ACC112 (cell line): ENCODE data around the gene PIK3CG.

Experiments
- H2AFZ ChIP-seq: fragments of 200-600 bp; sonication (generic); one replicate; pipeline ENCODE4 v1.6.0; 2017; ENCODE audit warnings: antibody characterized with exemption, low read length; ENCODE audit not compliant: unreplicated experiment
- H3K27ac ChIP-seq: fragments of 200-600 bp; sonication (generic); 2 replicates; pipeline ENCODE4 v1.5.1; 2014; ENCODE audit warnings: low read depth, mild to moderate bottlenecking, antibody characterized with exemption, low read length, moderate library complexity
- H3K27me3 ChIP-seq: fragments of 200-600 bp; sonication (generic); 2 replicates; pipeline ENCODE4 v1.6.1; 2014; ENCODE audit warnings: mild to moderate bottlenecking, antibody characterized with exemption, low read length, moderate library complexity, mixed read lengths; ENCODE audit not compliant: insufficient read depth
- H3K36me3 ChIP-seq: fragments of 200-600 bp; sonication (generic); 2 replicates; pipeline ENCODE4 v1.6.1; 2016; ENCODE audit warnings: mild to moderate bottlenecking, antibody characterized with exemption, low read length, moderate library complexity, mixed read lengths; ENCODE audit not compliant: insufficient read depth
- H3K4me1 ChIP-seq: fragments of 200-600 bp; sonication (generic); one replicate; pipeline ENCODE4 v1.6.1; 2016; ENCODE audit warnings: low read length, mixed read lengths; ENCODE audit not compliant: insufficient read depth, unreplicated experiment, control insufficient read depth
- H3K4me3 ChIP-seq: fragments of 200-600 bp; sonication (generic); 2 replicates; pipeline ENCODE4 v1.5.1; 2014; ENCODE audit warnings: mild to moderate bottlenecking, low read depth, low read length
- H3K79me2 ChIP-seq: fragments of 200-600 bp; sonication (generic); one replicate; pipeline ENCODE4 v1.6.0; 2016; ENCODE audit warnings: low read length; ENCODE audit not compliant: control insufficient read depth, unreplicated experiment, insufficient read depth

PIK3CG gene

GRCh38 chr7:106858618-106859532, 6.2 kb upstream of the PIK3CG start:
- H3K36me3 ChIP-seq: no peaks in the 10 kb centered on the region
- H3K79me2 ChIP-seq: no peaks in the 10 kb centered on the region
- peaks cover 17% of the 10 kb centered on the region for H3K27me3 ChIP-seq
- H3K4me3 ChIP-seq: no peak overlapping the region
- H3K27ac ChIP-seq: no peak overlapping the region
- H2AFZ ChIP-seq: no peak overlapping the region
- no peaks in the 10 kb centered on the region for H3K4me1 ChIP-seq

DNA sequence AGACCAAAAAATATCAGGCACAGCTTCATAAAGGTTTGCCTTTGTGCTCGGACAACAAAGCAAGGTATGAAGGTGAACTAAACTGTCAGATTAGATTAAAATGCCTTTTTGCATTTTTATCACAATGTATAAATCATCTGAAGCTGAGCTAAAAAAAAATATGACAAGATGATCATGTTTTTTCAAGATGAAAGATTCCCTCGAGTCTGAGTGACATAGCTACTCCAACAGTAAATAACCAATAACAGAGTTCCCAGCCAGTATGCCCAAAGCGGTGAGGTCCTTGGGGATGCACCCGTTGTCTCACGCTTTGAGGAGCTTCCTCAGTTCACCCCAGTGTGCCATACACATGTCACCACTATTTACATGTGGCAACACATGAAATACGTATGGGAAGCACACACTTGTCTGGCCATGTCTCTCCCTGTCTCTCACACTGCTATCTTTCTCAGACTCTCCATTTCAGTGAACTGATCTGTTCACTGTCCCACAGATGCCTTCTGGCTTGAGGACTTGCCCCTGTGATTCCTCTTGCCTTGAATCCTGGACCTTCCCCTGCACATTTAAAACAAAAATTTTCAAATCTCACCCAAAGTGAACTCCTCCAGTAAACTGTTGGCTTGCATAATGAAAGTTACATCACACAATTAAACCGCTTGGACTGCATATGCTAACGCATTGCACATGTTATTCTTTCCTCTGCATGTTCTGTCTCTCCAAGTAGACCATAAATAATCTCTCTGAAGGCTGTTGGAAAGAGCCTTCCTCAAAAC, 2.6 kb upstream of the PIK3CG start:
- no peaks in the 10 kb centered on the region for H3K4me1 ChIP-seq
- H3K79me2 ChIP-seq: no peaks in the 10 kb centered on the region
- H3K27ac ChIP-seq: no peak overlapping the region
- peaks cover 17% of the 10 kb centered on the region for H3K27me3 ChIP-seq
- no peak overlapping the region for H2AFZ ChIP-seq
- H3K36me3 ChIP-seq: no peaks in the 10 kb centered on the region
- H3K4me3 ChIP-seq: no peak overlapping the region

GRCh38 chr7:106863274-106863997, 1.6 kb upstream of the PIK3CG start:
- peaks cover 17% of the 10 kb centered on the region for H3K27me3 ChIP-seq
- no peak overlapping the region for H2AFZ ChIP-seq
- H3K79me2 ChIP-seq: no peaks in the 10 kb centered on the region
- H3K4me1 ChIP-seq: no peaks in the 10 kb centered on the region
- no peak overlapping the region for H3K4me3 ChIP-seq
- H3K36me3 ChIP-seq: no peaks in the 10 kb centered on the region
- no peak overlapping the region for H3K27ac ChIP-seq

DNA sequence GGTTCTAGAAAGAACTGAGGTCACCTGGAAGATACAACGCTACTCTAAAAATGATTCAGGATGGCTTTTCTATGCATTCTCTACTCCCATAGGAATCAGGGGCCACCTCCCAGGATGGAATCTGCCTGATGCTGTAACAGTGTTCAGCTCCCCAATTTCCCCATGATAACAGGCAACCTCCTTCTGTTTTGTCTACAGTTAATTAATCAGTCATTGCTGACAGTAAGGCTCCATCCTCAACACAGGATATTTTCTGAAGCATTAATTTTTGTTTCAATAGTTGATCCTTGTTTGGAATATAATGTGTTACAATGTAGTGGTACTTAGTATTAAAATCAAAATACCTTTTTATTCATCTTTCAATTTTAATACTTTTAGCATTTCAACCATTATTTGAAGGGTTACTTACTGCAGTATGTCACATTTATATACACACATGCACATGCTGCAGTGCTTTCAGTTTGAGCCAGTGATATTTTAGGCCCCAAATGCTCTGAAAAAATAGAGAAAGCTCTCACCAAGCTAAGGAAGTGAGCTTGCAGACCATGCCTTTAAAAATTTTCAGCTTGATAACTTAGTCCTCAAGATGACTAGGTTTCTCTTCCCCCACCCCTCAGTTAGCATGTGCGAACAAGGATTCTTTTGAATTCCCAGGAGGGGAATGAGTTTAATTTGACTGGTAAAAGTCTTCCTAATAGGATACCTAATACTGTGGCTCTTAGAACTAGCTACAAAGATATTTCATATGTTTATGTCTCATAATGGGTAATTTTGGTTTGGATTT, 592 bp upstream of the PIK3CG start:
- H3K4me3 ChIP-seq: no peak overlapping the region

GRCh38 chr7:106866298-106867281, 1.5 kb downstream of the PIK3CG start:
- Histone ChIP-seq H2AFZ (no peak overlapping the region), H3K36me3 (no peaks in the 10 kb centered on the region), H3K4me1 (no peaks in the 10 kb centered on the region), H3K27ac (no peak overlapping the region), H3K4me3 (no peak overlapping the region), H3K79me2 (no peaks in the 10 kb centered on the region), H3K27me3 (peaks cover 30% of the 10 kb centered on the region)

More for the DNA sequence above, 592 bp upstream of the PIK3CG start:
- Histone ChIP-seq H2AFZ (no peak overlapping the region), H3K4me1 (no peaks in the 10 kb centered on the region), H3K27ac (no peak overlapping the region), H3K79me2 (no peaks in the 10 kb centered on the region), H3K27me3 (peaks cover 25% of the 10 kb centered on the region), H3K36me3 (no peaks in the 10 kb centered on the region)

- no peak overlapping the region for H3K27ac ChIP-seq
- no peak overlapping the region for H2AFZ ChIP-seq
- H3K36me3 ChIP-seq: no peaks in the 10 kb centered on the region
- H3K79me2 ChIP-seq: no peaks in the 10 kb centered on the region
- H3K4me3 ChIP-seq: no peak overlapping the region
- no peaks in the 10 kb centered on the region for H3K4me1 ChIP-seq
- peaks cover 31% of the 10 kb centered on the region for H3K27me3 ChIP-seq
Measured at GRCh38 chr7:106867641-106868351, 2.7 kb downstream of the PIK3CG start.

DNA sequence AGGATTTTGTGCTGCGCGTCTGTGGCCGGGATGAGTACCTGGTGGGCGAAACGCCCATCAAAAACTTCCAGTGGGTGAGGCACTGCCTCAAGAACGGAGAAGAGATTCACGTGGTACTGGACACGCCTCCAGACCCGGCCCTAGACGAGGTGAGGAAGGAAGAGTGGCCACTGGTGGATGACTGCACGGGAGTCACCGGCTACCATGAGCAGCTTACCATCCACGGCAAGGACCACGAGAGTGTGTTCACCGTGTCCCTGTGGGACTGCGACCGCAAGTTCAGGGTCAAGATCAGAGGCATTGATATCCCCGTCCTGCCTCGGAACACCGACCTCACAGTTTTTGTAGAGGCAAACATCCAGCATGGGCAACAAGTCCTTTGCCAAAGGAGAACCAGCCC, 3.3 kb downstream of the PIK3CG start:
- H3K27ac ChIP-seq: no peak overlapping the region
- H3K4me3 ChIP-seq: no peak overlapping the region
- H3K36me3 ChIP-seq: no peaks in the 10 kb centered on the region
- H2AFZ ChIP-seq: no peak overlapping the region
- no peaks in the 10 kb centered on the region for H3K4me1 ChIP-seq
- peaks cover 35% of the 10 kb centered on the region for H3K27me3 ChIP-seq
- H3K79me2 ChIP-seq: no peaks in the 10 kb centered on the region

DNA sequence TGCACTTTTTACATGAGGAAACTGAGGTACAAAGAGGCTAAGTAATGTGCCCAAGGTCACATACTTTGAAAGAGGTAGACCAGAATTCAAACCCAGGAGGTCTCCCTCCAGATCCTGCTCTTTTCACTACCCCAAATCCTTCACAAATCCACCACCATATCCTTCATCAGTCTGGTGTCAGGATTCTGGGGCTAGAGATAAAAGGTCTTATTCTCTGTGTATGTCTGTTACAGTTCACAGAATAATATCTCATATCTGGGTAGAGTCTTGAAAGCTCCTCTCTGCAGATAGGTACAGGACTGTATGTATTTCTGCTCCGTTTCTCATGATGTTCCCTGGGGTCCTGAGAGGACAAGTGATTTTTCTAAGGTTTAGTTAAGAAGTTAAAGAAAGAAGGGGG, 4.9 kb downstream of the PIK3CG start:
- H2AFZ ChIP-seq: no peak overlapping the region
- no peaks in the 10 kb centered on the region for H3K36me3 ChIP-seq
- peaks cover 39% of the 10 kb centered on the region for H3K27me3 ChIP-seq
- no peaks in the 10 kb centered on the region for H3K79me2 ChIP-seq
- no peaks in the 10 kb centered on the region for H3K4me1 ChIP-seq
- H3K4me3 ChIP-seq: no peak overlapping the region
- no peak overlapping the region for H3K27ac ChIP-seq

- H3K79me2 ChIP-seq: no peaks in the 10 kb centered on the region
- H3K27ac ChIP-seq: no peak overlapping the region
- peaks cover 39% of the 10 kb centered on the region for H3K27me3 ChIP-seq
- no peaks in the 10 kb centered on the region for H3K4me1 ChIP-seq
- no peaks in the 10 kb centered on the region for H3K36me3 ChIP-seq
- H3K4me3 ChIP-seq: no peak overlapping the region
- no peak overlapping the region for H2AFZ ChIP-seq
Measured at GRCh38 chr7:106870528-106870927, 5.4 kb downstream of the PIK3CG start.
